Measurements from ENCODE around the gene CGA.
"Not testable (repeated sequence)": the region's sequence is repeated elsewhere in the genome, so short reads cannot be mapped to it uniquely, and the experiment has no call there.

CGA gene

GRCh38 chr6:87095087-87095509 lies at the start of gene CGA:
Gene CGA (minus strand): TSS chr6:87095106. CDS start chr6:87088200, 6,906 bp downstream.
- DNase-seq (ENCODE audit: low read depth), result no peak

DNA sequence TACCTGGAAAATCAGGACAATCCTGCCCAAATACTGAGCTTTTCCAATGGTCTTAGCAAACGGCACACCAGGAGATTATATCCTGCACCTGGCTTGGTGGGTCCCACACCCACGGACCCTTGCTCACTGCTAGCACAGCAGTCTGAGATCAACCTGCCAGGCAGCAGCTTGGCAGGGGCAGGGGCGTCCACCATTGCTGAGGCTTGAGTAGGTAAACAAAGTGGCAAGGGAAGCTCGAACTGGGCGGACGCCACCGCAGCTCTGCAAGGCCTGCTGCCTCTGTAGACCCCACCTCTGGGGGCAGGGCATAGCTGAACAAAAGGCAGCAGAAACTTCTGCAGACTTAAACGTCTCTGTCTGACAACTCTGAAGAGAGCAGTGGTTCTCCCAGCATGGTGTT lies 45.0 kb upstream of the CGA start:
- not testable (repeated sequence) for DNase-seq (ENCODE audit: low read depth)

GRCh38 chr6:87139236-87139635 lies 44.3 kb upstream of the CGA start:
- no peak for DNase-seq (ENCODE audit: low read depth)

- no peak for DNase-seq (ENCODE audit: low read depth)
These were observed 42.1 kb upstream of the CGA start for GRCh38 chr6:87136963-87137362.

DNA sequence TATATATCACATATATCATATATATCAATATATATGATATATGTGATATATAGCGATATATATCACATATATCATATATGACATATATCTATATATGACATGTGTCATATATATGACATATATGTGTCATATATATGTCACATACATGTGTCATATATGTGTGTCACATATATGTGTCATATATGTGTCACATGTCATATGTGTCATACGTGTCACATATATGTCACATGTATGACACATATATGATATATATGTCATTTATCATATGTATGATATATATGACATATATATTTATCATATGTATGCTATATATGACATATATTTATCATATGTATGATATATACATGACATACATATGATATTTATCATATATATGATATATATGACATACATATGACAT lies 32.8 kb upstream of the CGA start:
- no peak for DNase-seq (ENCODE audit: low read depth)

- no peak for DNase-seq (ENCODE audit: low read depth)
These were observed 31.6 kb upstream of the CGA start for GRCh38 chr6:87126501-87126900.

DNA sequence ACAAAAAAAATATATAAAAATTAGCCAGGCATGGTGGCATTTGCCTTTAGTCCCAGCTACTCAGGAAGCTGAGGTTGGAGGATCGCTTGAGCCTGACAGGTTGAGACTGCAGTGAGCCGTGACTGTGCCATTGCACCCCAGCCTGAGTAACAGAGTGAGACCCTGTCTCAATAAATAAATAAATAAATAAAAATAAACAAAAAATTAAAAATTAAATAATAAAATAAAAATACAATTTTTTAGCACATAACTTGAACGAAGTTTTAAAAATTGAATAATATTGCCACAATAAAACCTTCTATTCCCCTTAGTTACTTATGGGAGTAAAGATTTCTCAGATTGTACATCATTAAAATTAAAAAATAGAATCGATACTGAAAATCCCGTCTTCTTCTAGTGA lies 29.2 kb upstream of the CGA start:
- DNase-seq (ENCODE audit: low read depth), result no peak

GRCh38 chr6:87122477-87122876 lies 27.6 kb upstream of the CGA start:
- no peak for DNase-seq (ENCODE audit: low read depth)

DNA sequence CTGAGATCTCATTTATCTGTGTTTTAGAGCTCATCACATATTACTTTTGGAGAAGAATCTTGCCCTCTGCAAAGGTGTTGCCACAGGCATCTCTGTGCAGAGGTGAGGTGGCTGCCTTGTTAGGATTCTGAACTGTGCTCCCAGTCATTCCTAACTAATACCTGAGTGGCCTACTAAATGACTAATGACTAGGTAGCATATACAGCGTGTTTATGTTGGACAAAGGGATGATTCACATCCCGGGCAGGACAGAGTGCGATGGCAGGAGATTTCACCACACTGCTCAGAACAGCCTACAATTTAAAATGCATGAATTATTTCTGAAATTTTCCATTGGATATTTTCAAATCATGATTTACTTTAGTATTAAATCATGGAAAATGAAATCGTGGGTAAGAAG lies 23.1 kb upstream of the CGA start:
- DNase-seq (ENCODE audit: low read depth), result no peak

DNA sequence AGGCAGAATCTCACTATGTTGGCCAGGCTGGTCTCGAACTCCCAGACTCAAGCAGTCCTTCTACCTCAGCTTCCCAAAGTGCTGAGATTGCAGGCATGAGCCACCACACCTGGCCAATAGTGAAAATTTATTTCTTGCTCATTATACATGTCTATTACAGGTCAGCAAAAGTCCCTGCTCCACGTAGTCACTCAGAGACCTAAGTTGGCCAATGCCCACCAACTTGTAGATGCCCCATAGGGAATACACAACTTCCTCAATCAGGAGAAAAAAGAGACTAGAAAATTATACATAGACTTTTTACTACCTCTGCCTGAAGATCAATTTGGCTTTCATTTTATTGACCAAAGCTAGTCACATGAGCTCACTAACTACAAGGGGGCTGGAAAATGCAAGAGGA lies 22.0 kb upstream of the CGA start:
- DNase-seq (ENCODE audit: low read depth), result no peak

DNA sequence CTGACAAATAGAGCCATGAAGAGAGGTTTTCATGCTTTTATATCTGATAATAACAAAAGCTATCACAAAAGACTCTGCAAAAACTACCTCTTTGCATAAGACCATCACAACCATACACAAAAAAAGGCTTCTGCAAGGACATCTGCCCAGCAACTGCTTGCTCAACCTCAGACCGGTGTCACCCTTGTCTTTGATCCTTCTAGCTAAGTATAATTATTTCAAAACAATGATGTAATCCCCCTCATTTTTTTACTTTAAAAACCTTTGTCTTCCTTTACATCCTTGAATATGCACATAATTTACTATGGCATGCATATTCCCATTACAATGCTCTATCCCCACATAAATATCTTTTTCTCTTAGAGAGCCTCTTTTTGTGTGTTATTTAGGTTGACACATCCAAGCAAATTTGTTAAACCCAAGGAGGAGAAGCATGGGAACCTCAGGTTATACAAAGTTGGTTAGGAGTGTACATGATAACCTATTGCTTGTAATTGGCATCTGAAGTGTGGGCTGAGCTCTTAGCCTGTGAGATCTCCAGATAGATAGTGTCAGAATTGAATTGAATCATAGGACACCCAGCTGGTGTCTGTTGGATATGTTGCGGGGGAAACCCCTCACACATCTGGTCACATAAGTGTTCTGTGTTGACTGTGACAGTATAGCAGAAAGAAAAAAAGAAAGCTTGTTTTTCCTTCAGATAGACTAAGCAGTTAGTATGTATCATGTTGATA lies 20.7 kb upstream of the CGA start:
- DNase-seq (ENCODE audit: low read depth), result no peak

- no peak for DNase-seq (ENCODE audit: low read depth)
These were observed 15.7 kb upstream of the CGA start for GRCh38 chr6:87110636-87111035.

DNA sequence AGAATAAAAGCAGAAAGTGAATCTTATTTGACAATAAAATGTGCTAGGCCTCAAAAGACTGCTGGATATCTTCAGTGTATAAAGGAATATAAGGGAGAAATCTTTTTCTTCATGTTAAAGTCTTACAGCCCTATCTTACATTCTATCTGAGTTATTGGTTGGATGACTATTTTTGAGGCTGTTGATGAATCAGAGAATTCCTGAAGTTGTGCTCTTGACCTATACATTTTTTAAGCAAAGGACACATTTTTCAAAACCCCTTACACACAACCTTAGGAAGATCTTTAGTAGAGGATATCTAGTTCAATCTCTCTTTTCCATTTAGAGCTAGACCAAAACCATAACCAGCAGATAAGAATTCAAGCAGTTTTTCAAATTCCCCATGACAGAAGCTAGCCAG lies 10.9 kb upstream of the CGA start:
- no peak for DNase-seq (ENCODE audit: low read depth)

DNA sequence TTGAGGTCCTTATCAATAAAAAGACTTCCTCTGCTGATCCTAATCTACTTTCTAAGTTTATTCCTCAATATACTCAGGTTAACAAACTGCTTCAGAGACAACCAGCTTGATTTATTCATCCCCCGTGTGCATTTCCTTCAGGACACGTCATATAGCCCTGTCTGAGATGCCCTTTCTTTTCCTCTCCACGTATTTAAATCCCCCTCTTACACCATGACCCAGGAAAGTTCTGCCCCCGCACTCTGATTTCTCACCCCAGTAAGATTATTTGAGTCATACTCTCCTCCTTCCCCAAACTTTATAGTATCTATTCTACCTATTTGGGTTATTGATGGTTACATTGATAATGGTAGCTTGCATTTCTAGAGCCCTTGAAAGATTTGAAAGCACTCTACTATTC lies 9.8 kb upstream of the CGA start:
- no peak for DNase-seq (ENCODE audit: low read depth)

DNA sequence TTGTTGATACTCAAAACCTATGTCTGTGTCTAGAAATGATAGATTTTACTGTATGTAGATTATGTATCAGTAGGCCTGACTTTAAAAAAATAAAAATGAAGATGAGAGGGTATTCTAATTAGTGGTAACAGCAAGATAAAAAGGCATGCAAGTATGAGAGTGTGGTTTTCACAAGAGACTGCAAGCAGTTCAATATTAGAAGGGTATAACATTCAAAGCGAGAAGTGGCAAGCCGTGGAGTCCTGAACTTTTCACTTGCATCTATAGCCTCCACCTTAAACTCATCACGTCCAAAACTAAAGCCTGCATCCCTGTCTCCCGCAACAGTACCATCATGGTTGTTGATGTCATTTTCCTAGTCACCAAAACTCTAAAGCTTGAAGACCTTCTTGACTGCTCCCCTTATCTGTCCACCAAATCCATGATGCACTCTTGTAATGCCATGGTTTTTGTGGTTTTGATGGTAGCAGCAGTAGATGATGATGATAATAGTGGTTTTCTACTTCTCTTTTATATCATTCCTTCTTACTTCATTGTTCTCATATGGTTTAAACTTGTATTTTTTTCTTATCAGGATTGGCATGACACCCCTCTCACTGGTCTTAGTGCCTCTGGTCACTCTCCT lies 9.2 kb upstream of the CGA start:
- no peak for DNase-seq (ENCODE audit: low read depth)

DNA sequence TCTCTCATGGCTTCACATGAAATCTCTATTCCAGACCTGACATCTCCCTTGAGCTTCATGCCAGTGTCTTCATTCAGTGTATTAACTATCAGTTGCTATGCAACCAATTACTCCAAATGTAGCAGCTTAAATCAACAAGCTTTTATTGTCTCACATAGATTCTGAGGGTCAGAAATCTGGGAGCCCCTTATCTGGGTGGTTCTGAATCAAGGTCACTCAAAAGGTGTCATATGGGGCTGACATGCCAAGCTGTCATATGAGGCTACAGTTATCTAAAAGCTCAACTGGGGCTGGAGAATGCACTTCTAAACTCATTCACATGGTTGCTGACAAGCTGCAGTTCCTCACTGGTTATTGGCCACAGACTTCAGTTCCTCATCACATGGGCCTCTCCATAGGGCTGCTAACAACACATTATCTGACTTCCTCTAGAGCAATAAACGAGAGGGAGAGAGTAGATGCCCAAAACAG lies 7.3 kb upstream of the CGA start:
- DNase-seq (ENCODE audit: low read depth), result no peak

DNA sequence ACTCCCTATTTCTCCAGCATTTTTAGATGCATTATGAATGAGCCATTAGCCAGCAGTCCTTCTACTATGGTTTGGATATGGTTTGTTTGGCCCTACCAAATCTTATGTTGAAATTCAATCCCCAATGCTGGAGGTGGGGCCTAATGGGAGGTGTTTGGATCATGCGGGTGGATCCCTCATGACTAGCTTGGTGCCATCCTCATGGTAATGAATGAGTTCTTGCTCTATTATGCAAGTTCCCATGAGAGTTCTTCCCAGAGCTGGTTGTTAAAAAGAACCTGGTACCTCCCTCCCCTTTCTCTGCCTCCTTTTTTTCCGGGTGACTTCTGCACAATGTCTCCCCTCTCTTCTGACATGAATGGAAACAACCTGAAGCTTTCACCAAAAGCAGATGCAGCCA lies 6.2 kb upstream of the CGA start:
- DNase-seq (ENCODE audit: low read depth), result no peak

GRCh38 chr6:87100216-87100615 lies 5.3 kb upstream of the CGA start:
- DNase-seq (ENCODE audit: low read depth), result no peak

GRCh38 chr6:87099472-87099871 lies 4.6 kb upstream of the CGA start:
- no peak for DNase-seq (ENCODE audit: low read depth)

- DNase-seq (ENCODE audit: low read depth), result no peak
These were observed 330 bp downstream of the CGA start for GRCh38 chr6:87094576-87094975.

DNA sequence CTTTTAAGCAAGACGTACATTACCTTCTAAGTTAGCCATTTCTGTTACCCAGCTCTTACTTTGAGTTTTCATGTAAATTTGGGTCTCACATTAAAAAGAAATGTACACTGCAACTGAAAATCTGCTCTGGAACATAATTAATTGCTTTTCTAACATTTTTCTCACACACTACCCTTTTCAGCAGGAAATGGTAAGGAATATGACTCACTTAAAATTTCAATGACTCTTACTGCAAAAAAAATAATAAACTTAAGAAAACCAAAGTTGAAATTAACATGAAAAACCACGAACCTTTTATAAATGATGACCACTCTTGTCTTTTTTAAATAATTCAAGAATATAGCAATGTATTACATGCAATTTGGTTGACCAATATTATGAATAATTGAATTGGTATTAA lies 1.3 kb downstream of the CGA start:
- no peak for DNase-seq (ENCODE audit: low read depth)

- DNase-seq (ENCODE audit: low read depth), result no peak
These were observed 1.7 kb downstream of the CGA start for GRCh38 chr6:87093199-87093598.

- no peak for DNase-seq (ENCODE audit: low read depth)
These were observed 2.5 kb downstream of the CGA start for GRCh38 chr6:87092435-87092834.

DNA sequence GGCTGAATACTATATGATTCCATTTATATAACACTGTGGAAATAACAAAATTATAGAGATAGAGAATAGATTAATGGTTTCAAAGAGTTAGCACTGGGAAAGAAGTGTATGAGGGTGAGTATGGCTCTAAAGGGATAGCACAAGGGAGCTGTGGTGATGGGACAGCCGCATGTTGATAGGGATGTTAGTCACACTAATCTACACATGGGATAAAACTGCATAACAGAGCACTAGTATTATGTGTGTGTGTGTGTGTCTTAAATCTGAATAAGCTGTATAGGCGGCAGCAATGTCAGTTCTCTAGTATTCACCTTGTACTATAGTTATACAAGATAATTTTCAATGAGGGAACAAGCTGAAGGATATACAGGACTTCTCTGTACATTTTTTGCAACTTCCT lies 5.8 kb downstream of the CGA start:
- DNase-seq (ENCODE audit: low read depth), result no peak
